MCF 10A (cell line): ENCODE measurements around the gene PRR18. TPM values are rescaled to one million over a fixed set of nuclear protein-coding genes. Genes with fewer than 3 reads are reported as not detected.

Experiments
- total RNA-seq: library from RNA; stranded (reverse); gene quantifications from 2 replicates; pipeline ENCODE4 v1.2.3, GENCODE V29; 2022

PRR18 gene
- total RNA-seq, 1 experiment from 2014 or later: 0.12 TPM

Other genes starting within 250 kb of the PRR18 start
- gene TBXT, start 140.5 kb downstream of the PRR18 start, total RNA-seq: not detected in 2 replicates
- gene SFT2D1, start 34.2 kb upstream of the PRR18 start, total RNA-seq: 39.5 and 43.3 TPM in 2 replicates
- gene MPC1, start 74.5 kb upstream of the PRR18 start, total RNA-seq: 31.8 and 33.1 TPM in 2 replicates